Cortex of kidney (tissue), 1 donor: ENCODE data around the gene TMEM123.

Source experiments
- DNase-seq: peaks from one replicate; lab custom pipeline; 2025; lab: John Stamatoyannopoulos, UW

TMEM123 gene, protein sequence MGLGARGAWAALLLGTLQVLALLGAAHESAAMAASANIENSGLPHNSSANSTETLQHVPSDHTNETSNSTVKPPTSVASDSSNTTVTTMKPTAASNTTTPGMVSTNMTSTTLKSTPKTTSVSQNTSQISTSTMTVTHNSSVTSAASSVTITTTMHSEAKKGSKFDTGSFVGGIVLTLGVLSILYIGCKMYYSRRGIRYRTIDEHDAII

DNA sequence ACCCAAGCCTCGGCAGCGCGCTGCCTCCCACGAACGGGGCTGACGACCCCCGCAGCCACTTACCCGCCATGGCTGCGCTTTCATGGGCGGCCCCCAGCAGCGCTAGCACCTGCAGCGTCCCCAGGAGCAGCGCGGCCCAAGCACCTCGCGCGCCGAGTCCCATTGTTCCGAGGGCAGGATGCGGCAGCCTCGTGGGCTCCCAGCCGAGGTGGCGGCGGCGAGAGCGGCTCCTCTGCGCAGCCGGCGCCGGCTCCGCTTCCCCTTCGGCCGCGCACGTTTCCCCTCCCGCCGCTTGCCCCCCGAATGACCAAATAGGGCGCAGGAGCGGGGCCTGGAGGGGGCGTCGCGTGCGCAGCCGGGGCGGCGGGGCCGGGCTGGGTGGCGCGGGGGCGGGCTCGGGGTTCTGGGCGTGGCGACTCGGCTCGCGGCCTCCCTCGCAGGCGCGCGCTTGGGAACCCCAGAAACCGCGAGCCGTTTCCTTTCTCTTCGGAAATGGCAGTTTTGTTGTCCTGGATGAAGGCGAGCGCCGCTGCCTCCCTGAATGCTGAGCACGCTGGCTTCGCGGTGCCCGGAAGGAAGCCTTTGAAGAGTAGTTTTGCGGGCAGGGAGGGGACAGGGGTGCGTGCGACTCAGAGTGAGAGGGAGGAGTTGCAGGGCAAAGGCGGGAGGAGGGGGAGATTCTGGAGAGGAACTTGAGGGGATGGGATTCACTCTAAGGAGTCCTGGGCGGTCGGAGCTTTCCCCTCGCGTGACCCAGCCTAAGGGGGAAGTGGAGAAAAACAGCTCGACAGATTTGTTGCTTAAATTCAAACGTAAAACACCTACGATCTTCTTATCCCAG, at the start of gene TMEM123:
TSS of gene TMEM123 (minus strand) at position 305 of the 841 bp plus-strand sequence. CDS start at position 163, 142 bp downstream.
- peak; percentile 18 for DNase-seq

DNA sequence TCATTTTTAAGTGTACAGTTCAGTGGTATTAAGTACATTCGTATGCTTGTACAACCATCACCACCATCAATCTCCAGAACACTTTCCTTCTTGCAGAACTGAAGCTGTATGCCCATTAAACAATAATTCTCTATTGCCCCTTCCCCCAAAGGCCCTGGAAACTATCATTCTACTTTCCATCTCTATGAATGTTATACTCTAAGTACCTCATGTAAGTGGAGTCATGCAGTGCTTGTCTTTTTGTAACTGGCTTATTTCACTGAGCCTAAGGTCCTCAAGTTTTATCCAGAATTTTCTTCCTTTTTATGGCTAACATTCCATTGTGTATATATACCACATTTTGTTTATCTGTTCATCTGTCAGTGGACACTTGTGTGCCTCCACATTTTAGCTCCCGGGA, 48.3 kb upstream of the TMEM123 start:
- DNase-seq, result no peak

DNA sequence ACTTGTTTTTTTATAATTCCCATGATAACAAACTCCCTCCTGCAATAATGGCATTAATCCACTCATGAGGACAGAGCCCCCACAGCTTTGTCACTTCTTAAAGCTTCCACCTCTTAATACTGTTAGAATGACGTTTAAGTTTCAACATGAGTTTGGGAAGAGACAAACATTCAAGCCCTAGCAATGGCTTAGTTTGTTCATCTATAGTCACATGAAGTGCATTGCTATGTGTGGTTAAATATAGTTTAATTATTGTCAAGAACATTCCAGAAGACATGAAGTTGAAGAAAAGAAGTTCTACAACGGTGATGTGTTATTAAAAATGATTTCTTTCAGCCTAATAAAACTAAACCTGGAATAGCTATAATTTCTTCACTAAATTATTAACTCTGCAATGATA, 47.4 kb upstream of the TMEM123 start:
- no peak for DNase-seq

DNA sequence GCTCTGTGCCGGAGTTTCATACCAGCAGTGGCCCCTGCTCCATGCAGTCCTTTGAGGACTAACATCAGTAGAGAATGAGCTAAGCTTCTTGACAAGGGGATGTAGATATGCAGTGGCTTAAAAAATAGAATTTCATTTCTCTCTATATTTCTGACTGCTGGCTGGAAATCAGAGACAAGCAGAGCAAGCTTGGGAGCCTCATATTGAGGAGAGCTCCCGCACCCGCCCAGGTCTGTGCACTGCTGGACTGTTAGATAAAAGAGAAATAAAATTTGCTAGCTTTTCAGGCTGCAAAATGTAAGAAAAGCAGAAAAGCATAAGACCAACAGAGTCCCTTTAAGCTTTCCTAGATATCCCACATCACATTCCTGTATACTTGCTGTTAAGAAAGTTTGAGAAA, 46.6 kb upstream of the TMEM123 start:
- no peak for DNase-seq

DNA sequence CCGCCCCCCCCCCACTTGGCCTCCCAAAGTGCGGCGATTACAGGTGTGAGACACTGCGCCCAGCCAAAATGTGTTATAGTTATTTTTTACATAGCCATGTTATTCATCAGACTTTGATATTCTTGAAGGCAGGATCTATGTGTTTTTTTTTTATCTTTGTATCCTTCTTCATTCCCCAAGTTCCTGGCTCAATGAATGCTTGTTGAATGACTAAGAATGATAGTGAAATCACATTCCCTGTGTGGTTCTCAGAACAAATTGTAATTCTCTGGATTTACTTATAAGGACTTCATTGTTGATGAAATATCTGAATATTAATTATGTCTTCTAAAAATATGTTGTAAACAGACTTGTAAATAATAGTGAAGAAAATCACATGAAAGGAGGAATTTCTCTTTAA, 44.5 kb upstream of the TMEM123 start:
- no peak for DNase-seq

DNA sequence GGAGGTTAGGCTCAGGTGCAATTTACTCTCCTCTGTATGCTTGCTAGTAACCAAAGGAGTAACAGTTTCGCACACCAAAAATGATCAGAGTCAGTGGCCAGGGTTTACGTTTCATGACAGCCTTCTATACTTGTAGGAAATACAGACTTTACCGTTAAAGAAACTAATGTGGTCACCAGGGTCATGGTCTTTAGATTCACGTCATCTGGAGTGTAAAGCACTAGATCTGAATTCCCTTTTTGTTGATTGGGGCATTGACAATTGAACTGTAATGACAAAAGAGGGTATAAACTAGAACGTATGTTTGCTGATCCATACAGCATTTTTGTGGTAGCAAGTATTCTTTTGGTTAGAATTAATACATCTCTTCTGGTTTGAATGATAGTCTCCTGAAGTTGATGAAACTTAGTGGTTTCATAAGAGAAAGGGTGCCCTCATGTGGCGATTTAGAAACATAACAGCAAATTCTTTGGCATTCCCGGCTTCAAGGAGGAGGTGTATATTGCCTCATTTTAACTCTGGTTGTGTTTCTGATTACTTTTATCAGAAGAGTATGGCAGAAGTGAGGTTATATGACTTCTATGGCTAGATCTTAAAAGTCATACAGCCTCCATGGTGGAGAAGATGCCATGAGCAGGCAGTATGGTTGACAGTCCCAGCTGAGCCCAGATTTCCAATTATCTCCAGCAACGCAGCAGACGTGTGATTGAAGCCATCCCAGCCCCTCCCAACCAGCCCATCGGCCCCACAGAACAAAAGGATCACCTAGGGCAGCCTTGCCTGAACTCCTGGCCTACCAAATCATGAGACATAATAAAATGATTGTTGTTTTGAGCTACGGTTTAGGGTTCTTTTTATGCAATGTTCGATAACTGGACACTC, 42.8 kb upstream of the TMEM123 start:
- no peak for DNase-seq

DNA sequence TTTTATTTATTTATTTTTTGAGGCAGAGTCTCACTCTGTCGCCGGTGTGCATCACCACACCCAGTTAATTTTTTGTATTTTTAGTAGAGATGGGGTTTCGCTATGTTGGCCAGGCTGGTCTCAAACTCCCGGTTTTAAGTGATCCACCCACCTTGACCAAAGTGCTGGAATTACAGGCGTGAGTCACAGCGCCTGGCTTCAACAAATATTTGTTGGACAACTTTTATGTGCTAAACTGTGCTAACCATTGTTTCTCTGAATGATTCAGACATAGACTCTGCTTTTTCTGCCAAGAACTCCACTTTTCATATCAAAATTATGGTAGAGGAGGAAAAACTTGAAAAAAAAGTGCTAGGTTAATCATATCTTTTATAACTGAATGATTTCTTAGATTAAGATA, 41.7 kb upstream of the TMEM123 start:
- DNase-seq, result no peak

DNA sequence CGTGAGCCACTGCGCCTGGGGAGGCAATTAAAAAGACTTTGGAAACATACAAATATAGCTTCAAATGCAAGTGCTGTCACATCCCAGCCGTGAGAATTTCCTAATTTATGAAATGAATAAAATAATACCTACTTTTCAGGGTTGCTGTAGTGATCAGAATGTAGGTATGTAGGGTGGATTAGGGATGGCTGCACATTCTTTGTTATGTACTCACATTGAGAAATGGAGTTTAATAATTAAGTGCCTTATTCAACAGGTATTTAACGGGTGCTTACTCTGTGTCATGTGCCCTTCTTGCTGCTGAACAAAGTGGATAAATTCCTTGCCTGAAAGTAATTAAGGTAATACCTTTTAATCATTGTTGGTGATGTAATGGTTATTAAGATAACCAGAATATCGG, 41.0 kb upstream of the TMEM123 start:
- DNase-seq, result no peak

DNA sequence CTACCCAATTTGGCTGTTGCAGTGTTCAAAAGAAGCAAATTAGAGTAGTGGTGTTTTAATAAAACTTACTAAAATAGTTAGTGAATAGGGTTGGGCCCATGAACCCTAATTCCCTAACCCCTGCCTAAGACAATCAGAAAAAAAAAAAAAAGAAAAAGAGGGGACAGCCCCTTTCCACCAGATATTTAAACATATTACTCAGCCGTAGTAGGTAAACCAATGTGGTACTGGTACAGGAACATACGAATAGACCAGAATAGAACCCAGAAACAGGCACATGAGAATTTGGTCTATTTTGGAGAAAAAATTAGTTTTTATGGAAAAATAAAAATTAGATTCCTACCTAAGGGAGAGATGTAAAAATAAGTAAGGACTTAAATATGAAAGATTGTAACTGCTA, 39.4 kb upstream of the TMEM123 start:
- DNase-seq, result no peak

DNA sequence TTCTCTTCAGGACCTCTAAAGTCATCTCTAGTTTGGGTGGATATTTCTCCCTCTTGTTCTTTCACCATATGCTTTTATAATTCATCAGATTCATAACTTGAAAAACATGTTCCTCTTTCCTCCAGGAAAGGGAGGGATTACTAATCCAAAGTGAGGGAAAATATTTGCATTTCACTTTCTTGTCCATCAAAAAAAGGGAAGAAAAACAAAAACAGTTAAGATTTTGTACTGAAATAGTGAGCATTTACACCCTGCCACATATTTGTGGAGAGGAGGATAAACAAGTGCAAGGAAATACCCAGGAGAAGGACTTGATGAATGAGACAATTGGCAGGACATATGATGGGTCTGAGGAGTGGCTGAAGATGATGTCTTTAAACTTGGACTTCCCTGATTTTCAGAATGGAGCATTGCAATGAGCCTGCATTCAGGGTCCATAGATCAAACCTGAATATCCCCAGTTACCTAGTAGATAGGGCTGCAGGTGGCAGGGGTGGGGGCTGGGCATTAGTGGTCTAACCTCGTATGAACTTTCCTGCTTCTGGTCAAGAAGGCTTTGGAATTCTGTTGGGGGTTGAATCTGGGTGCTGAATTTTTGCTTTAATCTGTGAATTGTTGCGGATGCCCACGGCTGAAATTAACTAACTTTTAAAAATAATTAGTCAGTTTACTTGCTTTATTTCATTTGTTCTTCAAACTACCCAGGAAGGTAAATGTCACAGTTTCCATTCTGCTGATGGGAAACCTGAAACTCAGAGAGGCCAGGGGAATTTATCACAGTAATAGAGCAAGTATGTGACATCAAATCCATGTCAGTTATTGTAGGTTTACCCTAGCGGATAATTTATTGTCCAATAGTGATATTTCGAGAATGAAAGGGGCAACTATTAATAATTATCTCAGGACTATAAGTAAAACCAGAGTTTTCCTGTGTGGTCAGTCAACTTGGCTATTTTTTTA, 36.9 kb upstream of the TMEM123 start:
- no peak for DNase-seq

DNA sequence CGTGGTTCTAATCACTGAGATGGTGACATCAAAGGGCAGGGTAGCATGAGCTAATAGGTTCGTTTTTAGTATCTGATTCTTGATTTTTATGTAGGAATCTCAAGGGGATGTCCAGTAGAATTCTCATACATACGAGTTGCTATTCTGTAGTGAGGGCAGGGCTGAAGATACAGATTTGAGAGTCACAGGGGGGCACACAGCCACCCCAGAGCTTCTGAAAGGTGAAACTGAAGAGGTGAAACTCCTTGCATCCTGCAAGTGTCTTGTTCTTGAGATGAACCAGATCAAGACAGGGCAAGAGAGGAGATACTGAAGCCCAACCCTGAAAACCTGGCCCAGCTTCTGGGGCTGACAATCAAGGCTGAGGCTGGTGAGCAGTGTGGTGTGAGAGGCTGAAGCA, 35.6 kb upstream of the TMEM123 start:
- DNase-seq, result no peak

DNA sequence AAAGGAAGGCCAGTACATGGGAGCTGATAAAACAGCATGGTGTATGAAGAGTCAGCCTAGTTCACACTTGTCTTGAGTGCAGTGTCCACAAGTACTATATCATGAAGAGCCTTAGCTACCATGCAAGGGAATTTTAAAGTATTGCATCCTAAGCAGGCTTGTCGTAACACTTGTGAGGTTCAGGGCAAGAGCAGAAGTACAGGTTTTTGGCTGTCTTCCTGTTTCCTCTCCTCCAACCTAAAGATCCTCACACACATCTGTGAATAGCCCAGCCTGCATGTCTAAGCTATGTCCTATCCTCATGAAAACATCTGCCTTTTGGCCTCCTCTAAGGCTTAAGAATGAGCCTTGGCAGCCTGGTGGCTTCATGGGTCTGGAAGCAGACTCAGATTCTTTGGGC, 34.6 kb upstream of the TMEM123 start:
- DNase-seq, result no peak

DNA sequence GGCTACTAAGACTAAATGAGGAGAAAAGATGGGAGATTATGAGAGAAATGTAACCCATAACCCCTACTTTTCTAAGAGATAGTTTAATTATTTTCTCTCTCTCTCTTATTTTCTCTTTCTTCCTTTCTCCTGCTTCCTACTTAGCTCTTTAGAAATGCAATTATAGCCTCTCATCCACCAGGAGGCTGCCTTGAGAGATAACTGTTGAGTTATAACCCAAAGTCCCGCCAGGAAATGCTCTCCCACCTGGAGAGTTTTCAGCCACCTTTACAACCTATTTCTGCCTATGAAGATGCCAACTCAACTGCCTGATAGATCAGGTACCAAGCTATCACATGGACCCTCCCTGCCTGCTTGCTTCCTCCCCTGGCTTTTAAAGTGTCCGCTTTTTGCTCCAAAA, 34.0 kb upstream of the TMEM123 start:
- no peak for DNase-seq

DNA sequence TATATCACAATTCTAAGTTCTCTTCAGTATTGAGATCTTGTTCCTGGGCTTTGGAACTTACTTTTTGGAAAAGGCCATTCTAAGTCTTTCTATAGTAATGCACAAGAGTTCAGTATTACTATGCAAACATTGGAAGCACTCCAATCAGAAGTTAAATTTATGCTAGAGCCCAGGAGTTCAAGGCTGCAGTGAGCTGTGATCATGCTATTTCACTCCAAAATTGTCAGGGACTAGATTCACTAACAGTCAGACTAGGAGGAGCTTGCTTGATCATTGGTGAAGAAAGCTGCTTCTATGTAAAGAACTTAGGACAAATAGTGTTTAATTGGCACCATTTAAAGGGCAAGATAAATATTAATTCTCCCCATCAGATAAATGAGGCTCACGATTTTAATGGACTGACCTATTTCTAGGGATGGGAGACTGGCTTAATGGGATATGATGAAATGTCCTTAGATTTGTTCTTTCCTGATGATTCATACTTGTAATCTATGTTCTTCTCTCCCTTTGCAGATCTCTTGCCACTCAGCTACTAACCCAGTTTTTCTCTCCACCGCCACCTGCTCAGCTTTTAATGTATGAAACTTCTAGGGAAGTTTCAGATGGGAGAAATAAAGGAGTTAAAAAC, 32.6 kb upstream of the TMEM123 start:
- no peak for DNase-seq

DNA sequence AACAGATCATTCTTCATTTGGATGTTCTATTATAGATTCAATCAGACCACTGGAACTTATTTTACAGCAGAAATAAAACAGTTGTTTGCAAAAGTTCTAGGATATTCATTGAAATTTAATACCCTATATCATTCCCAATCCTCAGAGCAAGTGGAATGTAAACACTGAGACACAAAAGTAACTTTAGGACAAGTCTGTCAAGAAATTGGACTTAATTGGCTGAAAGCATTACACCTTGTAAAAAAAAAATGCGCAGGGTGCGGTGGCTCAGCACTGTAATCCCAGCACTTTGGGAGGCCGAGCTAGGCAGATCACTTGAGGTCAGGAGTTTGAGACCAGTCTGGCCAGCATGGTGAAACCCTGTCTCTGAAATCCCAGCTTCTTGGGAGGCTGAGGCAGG, 29.9 kb upstream of the TMEM123 start:
- no peak for DNase-seq

DNA sequence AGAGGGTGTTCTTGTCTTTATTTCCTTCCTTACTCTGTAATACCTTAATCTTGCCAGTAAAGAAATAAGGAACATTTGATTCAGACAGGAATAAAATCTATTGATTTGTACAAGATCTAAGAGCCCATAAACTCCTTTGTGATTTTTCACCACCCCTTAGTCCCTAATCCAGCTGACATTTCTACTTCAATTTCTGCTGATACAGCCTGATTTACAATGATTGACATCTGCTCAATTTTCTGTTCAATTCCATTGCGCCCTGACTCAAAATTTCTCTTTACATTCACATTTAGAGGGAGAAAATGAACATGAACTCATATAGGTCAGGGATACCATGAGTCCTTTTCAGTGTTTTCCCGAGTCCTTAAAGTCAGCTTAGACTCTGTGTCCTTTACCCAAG, 27.2 kb upstream of the TMEM123 start:
- DNase-seq, result no peak

DNA sequence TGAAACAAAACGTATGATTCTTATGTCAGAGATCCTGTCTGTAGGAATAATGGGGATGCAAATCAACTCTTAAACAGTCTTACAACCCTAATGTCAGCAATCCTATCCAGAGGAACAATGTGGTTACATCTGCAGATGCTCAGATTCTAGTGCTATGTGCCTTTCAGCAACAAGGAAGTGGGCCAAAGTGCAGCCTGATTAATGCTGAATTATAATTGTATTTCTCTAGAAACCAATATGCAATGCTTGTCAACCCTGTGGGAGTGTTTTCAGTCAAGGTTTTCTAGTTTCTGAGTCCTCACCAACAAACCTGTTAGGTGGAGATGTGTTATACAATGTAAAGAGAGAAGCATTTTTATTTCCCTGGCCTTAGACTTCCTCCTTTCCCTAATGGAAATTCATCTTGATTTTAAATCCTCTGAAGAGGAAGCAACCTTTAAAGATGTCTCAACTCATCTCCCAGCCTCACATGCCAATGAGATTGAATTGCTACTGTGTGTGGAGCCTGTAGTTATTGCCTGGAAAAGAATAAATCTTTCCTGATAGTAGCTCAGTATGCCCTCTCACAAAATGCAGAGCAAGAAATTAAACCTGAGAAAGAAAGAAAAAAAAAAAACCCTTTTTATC, 26.2 kb upstream of the TMEM123 start:
- DNase-seq, result no peak

DNA sequence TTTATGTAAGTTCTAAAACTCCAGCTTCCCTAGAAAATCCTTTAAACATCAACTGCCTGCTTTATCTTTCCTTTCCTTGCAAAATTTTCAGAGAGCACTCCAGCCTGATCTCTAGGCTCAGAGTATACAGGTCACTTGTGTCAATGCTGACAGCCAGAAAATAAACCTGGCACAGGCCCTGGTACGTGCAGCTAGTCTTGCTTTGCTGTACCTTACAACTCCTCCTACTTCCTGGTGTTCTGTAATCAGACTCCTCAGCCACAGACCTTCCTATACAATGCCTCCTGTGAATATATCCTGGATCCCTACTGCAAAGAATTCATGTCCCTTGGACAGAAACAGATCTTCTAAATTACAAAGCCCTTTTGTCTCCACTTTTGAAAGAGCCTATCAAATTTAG, 24.2 kb upstream of the TMEM123 start:
- DNase-seq, result no peak

DNA sequence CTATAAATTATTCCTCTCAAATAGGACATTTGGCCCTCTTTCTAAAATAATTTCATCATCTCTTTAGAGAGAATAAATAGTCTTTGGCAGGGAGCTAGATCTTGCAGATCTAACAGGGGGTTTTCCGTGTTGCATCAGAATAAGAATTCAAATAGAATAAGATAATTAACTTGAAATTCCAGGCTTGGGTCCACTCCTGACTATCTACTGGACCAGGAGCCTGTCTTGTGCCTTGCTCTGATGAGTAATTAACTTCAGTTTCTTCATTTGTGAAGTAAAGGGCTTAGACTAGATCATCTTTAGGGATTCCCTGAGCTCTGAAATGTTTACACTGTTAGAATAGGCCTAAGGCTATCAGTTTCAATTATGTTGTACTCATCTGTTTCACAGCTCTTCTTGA, 23.5 kb upstream of the TMEM123 start:
- no peak for DNase-seq

DNA sequence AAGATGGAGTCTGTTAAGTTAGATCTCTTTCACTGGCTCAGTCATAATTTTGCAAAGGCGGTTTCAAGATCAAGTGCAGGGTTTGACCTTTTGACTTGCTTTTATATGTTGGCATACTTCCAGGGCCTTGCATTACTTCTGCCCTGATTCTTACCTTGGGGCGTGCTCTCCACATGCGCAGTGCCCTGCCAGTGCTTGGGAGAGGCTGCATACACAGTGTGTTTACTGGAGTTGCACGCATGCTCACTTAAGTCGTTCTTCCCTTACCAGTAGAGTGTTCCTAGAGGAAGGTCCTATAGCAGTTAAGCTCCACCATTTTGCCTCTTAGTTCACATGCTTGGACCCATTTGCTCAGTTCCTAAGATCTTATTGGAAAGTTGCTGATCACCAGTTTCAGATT, 21.0 kb upstream of the TMEM123 start:
- DNase-seq, result no peak

DNA sequence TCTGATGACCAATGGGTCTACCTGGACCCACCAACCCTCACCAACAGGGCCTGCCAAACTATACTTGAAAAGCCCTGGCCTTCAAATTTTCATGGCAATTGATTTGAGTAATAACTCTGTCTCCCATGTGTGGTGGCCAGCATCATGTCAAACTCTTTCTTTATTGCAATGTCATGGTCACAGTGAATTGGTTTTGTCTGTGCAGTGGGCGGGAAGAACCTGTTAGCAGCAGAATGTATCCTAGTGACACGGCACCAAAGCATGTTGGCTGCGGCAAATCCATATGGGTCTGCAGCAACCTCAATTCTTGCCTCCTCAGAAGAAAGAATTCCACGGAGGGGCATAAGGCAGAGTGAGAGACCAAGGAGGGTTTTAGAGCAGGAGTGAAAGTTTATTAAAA, 19.6 kb upstream of the TMEM123 start:
- DNase-seq, result no peak
